Muscle layer of duodenum (tissue), 2 donors: ENCODE results near the gene LOXHD1.

Experiments
- H3K27ac ChIP-seq: one replicate; pipeline ENCODE4 v1.7.0; 2013; ENCODE audit warnings: mild to moderate bottlenecking, low read length
- H3K27me3 ChIP-seq: one replicate; pipeline ENCODE4 v1.7.0; 2013; ENCODE audit warnings: low read depth, mild to moderate bottlenecking, control low read depth, low read length
- H3K36me3 ChIP-seq, 2 donors: one replicate each; pipeline ENCODE4 v1.7.0; 2013; ENCODE audit warnings: low read length in 2 of 2, control low read depth in 1 of 2, mild to moderate bottlenecking in 1 of 2; ENCODE audit not compliant: insufficient read depth in 2 of 2, control insufficient read depth in 1 of 2
- H3K4me1 ChIP-seq, 2 donors: one replicate each; pipeline ENCODE4 v1.7.0; 2013; ENCODE audit warnings: low read length in 2 of 2, mild to moderate bottlenecking in 2 of 2, control low read depth in 1 of 2, moderate library complexity in 1 of 2; ENCODE audit not compliant: insufficient read depth in 2 of 2, control insufficient read depth in 1 of 2
- H3K4me3 ChIP-seq, 2 donors: one replicate each; pipeline ENCODE4 v1.7.0; 2013; ENCODE audit warnings: low read length in 2 of 2, low read depth in 1 of 2, mild to moderate bottlenecking in 1 of 2
- H3K9me3 ChIP-seq, 2 donors: one replicate each; pipeline ENCODE4 v1.7.0; 2013; ENCODE audit warnings: low read length in 2 of 2, control low read depth in 1 of 2, mild to moderate bottlenecking in 1 of 2; ENCODE audit not compliant: control insufficient read depth in 1 of 2
- donor health status: healthy.

LOXHD1 gene

GRCh38 chr18:46657115-46657955 lies at the start of gene LOXHD1:
Gene LOXHD1 (minus strand): TSS chr18:46657220. CDS start chr18:46657033, 187 bp downstream.
- Histone ChIP-seq H3K36me3 (no peaks in the 10 kb centered on the region), H3K9me3 (no peaks in the 10 kb centered on the region), H3K27me3 (no peaks in the 10 kb centered on the region), H3K4me3 (no peak within 1 kb of the TSS), H3K4me1 (no peaks in the 10 kb centered on the region), H3K27ac (no peak within 1 kb of the TSS)

- Histone ChIP-seq H3K9me3 (no peaks in the 10 kb centered on the region), H3K4me1 (no peaks in the 10 kb centered on the region), H3K4me3 (no peak overlapping the region), H3K27me3 (no peaks in the 10 kb centered on the region), H3K36me3 (no peaks in the 10 kb centered on the region), H3K27ac (no peak overlapping the region)
Observed at GRCh38 chr18:46705521-46705920, 48.5 kb upstream of the LOXHD1 start.

GRCh38 chr18:46704816-46705215 lies 47.8 kb upstream of the LOXHD1 start:
- Histone ChIP-seq H3K4me3 (no peak overlapping the region), H3K27ac (no peak overlapping the region), H3K9me3 (no peaks in the 10 kb centered on the region), H3K4me1 (no peaks in the 10 kb centered on the region), H3K36me3 (no peaks in the 10 kb centered on the region), H3K27me3 (no peaks in the 10 kb centered on the region)

- Histone ChIP-seq H3K27me3 (no peaks in the 10 kb centered on the region), H3K4me1 (no peaks in the 10 kb centered on the region), H3K4me3 (no peak overlapping the region), H3K36me3 (no peaks in the 10 kb centered on the region), H3K27ac (no peak overlapping the region), H3K9me3 (no peaks in the 10 kb centered on the region)
Observed at GRCh38 chr18:46704189-46704588, 47.2 kb upstream of the LOXHD1 start.

GRCh38 chr18:46702471-46702870 lies 45.5 kb upstream of the LOXHD1 start:
- no peaks in the 10 kb centered on the region for H3K36me3 ChIP-seq
- no peaks in the 10 kb centered on the region for H3K4me1 ChIP-seq
- H3K9me3 ChIP-seq: no peaks in the 10 kb centered on the region
- H3K27ac ChIP-seq: no peak overlapping the region
- H3K4me3 ChIP-seq: no peak overlapping the region
- H3K27me3 ChIP-seq: no peaks in the 10 kb centered on the region

- H3K27me3 ChIP-seq: no peaks in the 10 kb centered on the region
- no peaks in the 10 kb centered on the region for H3K9me3 ChIP-seq
- no peak overlapping the region for H3K4me3 ChIP-seq
- H3K4me1 ChIP-seq: no peaks in the 10 kb centered on the region
- no peak overlapping the region for H3K27ac ChIP-seq
- H3K36me3 ChIP-seq: no peaks in the 10 kb centered on the region
Observed at GRCh38 chr18:46700066-46700824, 43.2 kb upstream of the LOXHD1 start.

- Histone ChIP-seq H3K4me1 (no peaks in the 10 kb centered on the region), H3K4me3 (no peak overlapping the region), H3K36me3 (no peaks in the 10 kb centered on the region), H3K9me3 (no peaks in the 10 kb centered on the region), H3K27ac (no peak overlapping the region), H3K27me3 (no peaks in the 10 kb centered on the region)
Observed at GRCh38 chr18:46696702-46697101, 39.7 kb upstream of the LOXHD1 start.

GRCh38 chr18:46696268-46696667 lies 39.2 kb upstream of the LOXHD1 start:
- Histone ChIP-seq H3K27ac (no peak overlapping the region), H3K27me3 (no peaks in the 10 kb centered on the region), H3K36me3 (no peaks in the 10 kb centered on the region), H3K4me3 (no peak overlapping the region), H3K9me3 (no peaks in the 10 kb centered on the region), H3K4me1 (no peaks in the 10 kb centered on the region)

- no peaks in the 10 kb centered on the region for H3K36me3 ChIP-seq
- no peak overlapping the region for H3K4me3 ChIP-seq
- H3K27ac ChIP-seq: no peak overlapping the region
- no peaks in the 10 kb centered on the region for H3K27me3 ChIP-seq
- H3K4me1 ChIP-seq: no peaks in the 10 kb centered on the region
- no peaks in the 10 kb centered on the region for H3K9me3 ChIP-seq
Observed at GRCh38 chr18:46693996-46694395, 37.0 kb upstream of the LOXHD1 start.

GRCh38 chr18:46688853-46689525 lies 32.0 kb upstream of the LOXHD1 start:
- no peaks in the 10 kb centered on the region for H3K9me3 ChIP-seq
- H3K4me1 ChIP-seq: no peaks in the 10 kb centered on the region
- no peak overlapping the region for H3K4me3 ChIP-seq
- H3K36me3 ChIP-seq: no peaks in the 10 kb centered on the region
- H3K27ac ChIP-seq: no peak overlapping the region
- no peaks in the 10 kb centered on the region for H3K27me3 ChIP-seq

- Histone ChIP-seq H3K4me1 (no peaks in the 10 kb centered on the region), H3K27me3 (no peaks in the 10 kb centered on the region), H3K9me3 (no peaks in the 10 kb centered on the region), H3K27ac (no peak overlapping the region), H3K4me3 (no peak overlapping the region), H3K36me3 (no peaks in the 10 kb centered on the region)
Observed at GRCh38 chr18:46686186-46686585, 29.2 kb upstream of the LOXHD1 start.
